ENCODE measurements around the gene TRIM9.

Gene TRIM9

DNA sequence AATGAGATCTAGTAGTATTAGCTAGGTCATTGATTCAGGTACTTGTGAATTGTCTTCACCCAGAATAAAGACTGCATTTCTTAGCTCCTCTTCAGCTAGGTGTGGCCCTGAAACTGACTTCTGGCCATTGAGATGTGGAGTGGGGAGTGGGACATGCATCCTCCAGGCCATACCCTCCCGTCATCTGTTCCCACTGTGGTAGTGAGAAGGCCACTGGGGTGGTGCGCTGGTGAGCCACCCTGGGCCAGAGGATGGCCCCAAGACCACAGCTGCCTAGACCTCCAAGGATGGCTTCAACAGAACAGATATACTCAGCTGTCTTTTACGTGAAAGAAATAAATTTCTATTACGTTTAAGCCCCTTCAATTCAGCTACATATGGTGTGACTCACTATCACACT lies 36.5 kb downstream of the TRIM9 start:
- no peak for DNase-seq

DNA sequence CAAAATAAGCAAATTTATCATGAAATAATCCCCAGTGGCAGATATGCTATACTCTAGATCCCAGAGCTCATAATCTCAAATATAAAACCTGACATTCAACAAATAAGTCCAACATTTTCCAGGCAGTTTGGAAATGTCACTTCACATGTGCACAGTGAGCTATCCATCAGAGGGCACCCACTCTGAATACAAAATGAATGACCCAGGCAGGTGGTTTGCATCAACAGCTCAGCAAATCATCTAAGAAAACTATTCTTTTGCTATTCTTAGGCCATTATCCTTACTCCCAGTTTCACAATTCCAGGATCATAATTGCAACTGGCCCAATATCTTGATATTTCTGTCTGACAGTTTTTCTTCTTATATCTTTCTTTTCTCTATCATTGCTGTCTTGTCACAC lies 38.5 kb downstream of the TRIM9 start:
- DNase-seq = no peak

DNA sequence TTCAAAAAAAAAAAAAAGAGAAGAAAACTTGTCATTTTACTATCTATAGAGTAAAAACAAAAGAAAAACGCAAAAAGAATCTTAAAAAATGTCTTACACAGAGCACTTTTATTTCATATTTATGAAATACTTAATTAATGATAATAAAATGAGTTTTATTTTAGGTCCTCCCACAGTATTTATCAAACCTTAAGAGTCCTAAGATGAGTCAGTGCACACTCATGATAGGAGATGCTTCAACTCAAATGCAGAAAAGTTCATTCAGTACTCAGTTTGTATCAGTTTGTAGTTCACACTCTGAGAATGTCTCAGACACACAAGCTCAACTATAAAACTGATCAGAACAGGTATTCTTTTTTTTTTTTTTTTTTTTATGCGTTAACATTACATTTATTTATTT lies 41.7 kb downstream of the TRIM9 start:
- no peak for DNase-seq

DNA sequence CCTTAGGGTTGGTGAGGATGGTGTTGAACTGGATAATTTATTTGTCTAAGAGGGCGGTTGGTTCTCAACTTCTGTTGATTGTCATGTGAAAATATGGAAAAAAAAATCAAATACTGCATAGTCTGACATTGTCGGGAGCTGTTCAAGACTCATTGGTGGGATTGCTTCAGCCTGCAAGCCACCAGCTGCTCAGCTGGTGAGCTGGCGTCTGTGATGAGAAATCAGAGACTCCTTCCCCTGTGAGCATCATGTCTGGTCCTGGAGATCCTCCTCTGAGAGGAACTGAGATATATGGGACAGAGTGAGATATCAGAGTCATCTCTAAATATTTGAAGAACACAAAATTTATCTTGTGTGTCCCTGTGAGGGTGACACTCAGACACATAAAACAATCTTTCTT lies 49.9 kb downstream of the TRIM9 start:
- no peak for DNase-seq

DNA sequence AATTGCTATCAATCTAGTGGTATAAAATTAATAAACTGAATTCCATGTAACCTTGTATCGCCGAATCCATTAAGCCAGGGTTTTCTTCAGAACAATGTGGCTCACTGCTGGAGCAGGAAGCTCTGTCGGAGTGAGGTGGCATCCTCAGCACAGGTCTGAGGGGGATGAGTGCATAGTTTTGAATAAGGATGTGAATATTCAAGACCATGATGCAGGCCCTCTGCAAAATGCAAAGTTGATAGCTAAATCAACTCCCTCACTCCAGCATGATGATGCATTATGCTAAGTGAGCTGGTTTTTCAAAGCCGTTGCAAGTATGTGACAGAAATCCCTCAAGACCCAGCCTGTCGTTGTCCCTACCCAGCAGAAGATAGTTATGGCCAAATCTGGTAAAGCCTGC lies 53.0 kb downstream of the TRIM9 start:
- peak in 4 of 56 donors; percentile 14 to 43 (median 24) for DNase-seq

DNA sequence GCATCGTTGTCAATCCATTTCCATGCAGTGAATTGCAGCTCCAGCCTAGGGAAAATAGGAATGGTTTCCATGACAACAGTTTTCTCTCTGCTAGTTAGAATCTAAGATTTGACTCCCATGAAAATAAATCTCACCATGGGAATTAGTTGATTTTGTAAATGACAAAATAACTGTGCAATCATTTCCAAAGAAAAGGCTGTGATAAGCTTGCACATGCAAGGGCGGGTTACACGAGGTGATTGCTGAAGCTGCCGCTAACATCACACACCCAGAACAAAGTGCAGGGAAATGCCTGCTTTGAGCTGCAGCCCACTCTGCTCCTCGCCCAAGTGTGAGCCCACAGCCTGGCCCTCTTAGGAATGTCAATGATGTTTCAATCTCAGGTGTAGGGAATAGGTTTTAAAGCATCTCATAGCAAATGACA lies 53.8 kb downstream of the TRIM9 start:
- DNase-seq = peak in 9 of 56 donors; percentile 8 to 51 (median 28)

DNA sequence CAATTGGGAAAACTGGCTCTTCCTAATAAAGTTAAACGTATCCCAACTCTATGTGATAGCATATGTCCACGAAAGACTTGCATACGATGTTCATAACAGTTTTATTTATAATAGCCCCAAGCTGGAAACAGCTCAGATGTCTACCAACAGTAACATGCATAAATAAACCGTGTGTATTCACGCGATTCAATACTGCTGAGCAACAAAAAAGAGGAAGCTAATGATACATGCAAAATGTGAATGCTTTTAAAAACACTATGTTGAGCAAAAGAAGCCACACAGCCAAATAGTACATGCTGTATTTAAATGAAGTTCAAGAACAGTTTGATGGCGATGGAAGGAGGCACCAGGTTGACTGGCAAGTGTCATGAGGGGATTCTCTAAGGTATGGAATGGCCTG lies 55.7 kb downstream of the TRIM9 start:
- no peak for DNase-seq

DNA sequence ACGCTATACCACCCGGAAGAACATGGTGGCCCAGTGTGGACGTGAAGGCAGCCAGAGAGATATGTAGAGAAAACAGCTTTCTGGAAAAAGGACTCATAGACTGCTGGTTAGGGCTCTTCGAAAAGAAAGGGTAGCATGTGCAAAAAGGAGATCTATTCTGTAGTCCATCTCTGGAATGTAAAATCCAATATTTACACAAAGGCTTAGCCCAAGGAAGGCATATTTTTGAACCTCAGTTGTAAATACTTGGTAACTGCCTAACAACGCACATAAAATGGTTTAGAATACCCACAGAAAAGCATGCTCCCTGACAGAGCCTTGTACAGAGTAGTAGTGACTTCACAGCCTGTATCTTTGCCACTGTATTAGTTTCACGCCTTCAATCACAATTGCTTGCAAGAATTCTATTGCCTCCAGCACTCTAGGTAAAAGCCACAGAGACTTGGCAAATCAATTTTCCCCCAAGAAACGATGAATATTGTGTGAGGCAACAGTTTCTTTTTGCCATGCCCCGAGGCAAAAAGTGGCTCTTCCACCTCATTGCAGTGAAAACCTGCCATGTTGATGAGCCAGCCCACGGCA lies 59.2 kb downstream of the TRIM9 start:
- DNase-seq = no peak

DNA sequence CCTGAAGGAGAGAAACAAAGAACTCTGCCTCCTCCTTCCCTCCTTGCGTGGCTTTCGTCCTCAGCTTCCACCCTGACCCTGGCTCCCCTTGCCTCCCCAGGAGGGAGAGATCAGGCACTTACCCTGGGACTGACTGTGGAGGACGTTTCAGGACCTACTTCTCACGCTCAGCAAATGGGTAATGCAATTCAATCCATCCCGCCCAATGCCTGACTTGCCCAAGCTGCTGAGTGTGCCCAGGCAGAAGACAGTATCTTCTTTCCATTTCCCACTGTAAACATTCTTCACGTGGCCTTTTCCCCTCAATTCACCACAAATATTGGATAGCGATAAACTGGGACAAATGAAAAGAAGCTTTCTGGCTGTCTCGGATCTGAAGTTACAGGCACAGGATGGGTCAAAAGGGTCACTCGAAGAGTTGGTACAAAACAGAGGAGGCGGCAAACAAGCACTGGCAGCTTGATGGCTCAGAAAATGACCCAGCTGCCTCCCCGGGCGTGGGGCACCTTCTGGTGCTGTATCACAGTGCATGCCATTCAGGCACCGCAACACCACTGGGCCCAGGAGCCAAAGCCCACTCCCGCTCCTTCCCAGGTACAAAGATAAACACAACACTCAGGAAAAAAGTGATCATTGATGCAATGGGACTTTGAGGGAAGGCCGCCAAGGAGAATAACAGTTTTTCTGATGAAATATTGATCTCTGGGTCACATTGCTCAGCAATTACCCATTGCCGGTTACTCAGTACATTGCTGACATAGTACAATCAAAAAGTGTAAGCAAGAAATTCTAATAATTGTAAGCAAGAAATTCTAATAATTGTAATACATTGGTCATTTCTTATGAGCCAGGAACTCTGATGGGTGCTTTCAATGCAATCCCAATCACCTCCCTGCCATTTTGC lies 65.8 kb downstream of the TRIM9 start:
- DNase-seq = peak in 11 of 56 donors; percentile 7 to 44 (median 23)

DNA sequence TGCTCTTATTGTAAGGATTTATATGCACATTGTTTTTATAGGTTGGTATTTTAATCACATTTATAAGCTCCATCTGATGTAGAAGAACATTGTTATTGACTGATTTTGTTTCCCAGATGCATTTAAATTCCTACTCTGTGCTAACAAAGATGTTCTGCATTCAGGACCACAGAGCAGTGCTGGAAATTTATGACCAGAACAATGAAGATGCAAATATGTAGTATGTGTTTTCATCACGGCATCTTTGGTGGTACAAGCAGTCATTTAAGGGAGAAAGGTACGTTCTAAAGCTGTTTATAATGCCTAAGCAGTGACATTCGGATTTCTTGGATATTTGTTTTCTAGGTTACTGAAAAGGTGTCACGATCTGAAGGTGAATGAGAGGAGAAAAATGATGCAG lies 66.5 kb downstream of the TRIM9 start:
- no peak for DNase-seq

DNA sequence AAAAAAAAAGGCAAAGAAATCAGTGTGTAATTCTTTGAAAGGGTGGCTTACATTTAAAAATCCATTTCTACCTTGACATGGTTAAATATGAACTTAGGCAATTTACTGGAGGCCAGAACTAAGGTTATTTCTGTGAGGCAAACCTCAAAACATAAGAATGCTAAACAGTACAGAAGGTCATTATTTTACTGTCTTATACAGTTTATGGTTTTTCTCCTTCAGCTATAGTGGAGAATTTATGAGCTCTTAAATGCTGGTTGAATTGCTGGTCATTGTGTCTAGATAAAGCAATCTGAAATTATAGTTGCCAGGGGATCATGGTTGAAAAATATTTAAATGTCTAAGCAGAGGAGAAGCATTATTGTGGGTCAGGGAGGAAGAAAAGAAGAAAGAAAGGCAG lies 70.5 kb downstream of the TRIM9 start:
- no peak for DNase-seq

DNA sequence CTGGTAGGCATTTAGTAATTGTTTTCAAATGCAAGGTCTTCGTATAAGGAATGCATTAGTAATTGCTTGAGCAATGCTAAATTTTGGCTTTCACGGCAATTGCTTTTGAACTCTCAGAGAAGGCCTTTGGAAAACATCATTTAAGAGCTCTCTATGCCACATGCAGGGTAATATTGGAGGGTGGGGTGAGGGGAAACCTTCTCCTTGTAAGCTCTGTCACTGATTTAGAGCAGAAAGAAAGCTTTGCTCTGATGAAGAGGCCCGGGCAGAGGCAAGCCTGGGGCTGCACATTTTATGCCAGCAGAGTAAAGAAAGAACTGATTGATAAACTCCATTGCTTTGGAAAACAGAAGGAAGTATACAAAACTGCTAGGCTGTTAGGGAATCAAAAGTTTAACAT lies 70.9 kb downstream of the TRIM9 start:
- peak in 39 of 56 donors; percentile 18 to 81 (median 53) for DNase-seq

DNA sequence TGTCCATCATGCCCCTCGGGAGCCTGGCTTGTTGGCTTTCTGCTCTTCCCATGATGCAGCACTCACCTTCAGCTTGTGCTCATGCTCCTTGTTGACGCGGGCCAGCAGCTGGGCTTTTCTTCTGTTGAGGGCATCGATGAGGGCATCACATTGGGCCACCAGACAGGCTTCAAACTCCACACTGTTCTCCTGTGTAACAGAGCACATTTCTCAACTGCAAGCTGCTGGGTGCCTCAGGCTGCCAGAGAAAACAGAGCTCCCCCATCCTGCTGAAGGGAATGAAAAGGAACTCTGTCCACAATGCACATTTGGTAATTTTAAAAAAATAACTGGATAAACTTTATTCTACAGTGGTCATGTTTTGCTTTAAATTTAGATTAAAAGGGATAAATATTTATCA lies 72.1 kb downstream of the TRIM9 start:
- peak in 37 of 56 donors; percentile 19 to 74 (median 43) for DNase-seq

DNA sequence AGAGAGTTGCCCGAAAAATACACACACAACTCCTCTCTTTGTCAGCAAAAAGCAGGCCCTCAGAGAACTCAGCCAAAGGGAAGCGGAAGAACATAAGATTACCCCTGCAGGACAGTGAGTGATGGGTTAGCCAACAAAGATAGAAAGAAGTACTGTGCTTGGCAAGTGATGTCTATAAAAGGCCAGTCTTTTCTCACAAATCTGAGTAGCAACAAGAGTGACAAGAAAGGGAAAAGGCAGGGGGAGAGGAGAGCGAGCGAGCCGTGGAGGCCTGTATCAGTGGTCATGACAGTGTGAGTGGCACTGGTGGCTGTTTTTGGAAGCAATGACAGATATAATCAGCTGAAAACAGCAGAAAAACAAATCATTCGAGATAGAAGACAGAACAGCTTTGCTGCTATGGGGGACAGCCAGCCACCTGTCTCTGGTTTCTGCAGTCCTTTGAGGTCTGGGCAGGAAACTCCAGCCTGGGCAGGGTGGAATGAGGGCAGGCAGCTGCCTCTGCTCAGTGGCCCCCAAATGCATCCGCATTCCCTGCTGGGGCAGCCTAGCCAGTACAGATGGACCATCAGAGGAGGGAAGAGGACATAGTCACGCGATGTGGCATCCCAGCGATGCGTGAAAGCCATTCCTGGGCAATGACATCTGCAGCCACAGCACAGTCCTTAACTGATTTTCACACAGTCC lies 74.7 kb downstream of the TRIM9 start:
- DNase-seq = peak in 22 of 56 donors; percentile 18 to 68 (median 42)

DNA sequence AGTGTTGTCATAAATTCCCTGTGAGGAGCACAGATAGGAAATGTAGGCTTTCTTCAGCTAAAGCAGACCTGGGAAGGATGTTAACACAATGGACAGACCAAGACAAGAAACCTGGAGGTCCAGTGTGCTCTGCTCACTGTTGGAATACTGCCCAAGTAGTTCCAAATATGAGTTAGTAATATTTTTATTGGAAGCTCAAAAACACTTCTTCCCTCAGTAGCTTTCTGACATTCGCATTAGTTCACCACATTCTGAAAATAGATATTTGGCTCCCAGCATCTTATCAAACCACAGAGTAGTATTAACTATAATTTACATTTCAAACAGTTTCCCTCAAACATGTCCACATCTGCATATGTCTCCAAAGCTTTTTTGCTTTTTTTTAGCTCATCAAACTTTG lies 75.8 kb downstream of the TRIM9 start:
- DNase-seq = no peak

DNA sequence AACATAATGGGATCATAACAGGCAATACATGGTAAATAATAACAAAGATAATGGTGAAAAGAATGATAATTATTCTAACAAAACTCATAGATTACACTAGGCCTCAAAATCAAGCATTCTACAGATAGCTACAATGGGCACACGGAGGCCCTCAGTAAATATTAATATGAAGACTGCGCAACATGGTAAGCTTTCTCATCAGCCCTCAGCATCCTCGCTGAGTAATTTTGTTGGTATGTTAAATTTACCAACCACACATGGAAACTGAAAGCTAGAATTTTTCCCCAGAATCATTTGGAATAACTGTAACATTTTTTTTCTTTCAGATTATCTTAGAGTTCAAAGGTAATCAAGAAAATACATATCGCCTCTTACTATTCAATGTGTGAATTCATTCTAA lies 76.4 kb downstream of the TRIM9 start:
- no peak for DNase-seq

DNA sequence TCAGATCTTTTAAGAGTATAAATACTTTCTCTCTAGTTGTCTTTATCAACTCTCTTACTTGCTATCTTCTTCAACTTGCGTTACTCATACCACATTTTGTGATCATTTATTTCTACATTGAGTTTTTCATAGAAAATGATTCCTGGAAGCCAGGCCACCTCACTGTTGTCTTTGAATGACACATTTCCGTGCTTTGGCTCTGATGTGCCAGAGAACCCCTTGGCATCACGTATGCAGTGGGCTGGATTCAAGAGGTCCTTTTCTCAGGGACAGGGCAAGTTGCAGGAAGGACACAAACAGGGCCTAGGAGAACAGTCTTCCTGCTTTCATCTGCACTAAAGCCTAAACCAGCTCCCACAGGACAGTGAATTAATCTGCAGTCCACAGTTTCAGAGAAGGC lies 80.3 kb downstream of the TRIM9 start:
- no peak for DNase-seq

DNA sequence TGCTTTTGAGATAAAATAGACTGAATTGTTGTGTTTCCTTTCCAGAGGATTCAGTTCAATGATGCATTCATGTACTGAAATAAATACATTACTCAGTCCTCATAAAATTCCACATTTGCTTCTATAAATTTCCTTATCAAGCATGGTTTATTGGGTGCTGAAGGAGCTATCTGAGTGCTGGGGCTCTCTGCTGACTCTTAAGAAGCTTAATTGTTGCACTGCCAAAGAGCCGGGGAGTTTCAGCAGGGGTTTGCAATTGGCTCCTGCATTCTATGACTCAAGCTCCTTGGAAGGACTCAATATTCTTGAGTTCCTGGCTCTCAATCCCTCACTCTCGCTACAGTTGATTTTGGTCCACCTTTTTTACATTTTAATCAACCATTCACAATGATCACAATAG lies 80.8 kb downstream of the TRIM9 start:
- DNase-seq = peak in 21 of 56 donors; percentile 7 to 67 (median 31)

DNA sequence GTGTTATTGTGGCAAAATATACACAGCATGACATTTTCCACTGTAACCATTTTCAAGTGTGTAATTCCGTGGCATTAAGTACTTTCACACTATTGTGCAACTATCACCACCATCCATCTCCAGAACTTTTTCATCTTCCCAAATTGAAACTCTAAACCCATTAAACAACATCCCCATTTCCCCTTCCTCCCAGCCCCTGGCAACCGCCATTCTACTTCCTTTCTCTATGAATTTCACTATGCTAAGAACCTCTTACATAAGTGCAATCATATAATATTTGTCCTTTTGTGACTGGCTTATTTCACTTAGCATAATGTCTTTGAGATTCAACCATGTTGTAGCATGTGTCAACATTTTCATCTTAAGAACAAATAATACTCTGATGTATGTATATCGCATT lies 82.8 kb downstream of the TRIM9 start:
- no peak for DNase-seq

DNA sequence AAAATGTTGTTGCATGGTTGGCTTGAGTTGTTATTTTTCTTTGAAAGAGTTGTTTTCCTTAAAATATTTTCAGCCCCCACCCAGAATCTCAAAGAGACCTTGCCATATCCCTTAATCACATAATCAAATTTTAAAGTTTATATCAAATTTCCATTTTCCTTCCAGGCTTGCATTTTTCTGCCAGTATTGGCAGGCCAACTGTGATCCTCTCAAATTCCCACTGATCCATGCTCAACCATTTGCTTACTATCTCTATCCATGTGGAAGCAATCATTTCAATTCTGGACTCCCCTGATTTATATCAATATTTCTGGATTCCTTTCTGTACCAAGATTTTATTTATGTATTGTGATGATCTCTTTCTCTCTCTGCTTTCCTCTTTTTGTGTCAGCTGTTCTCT lies 86.5 kb downstream of the TRIM9 start:
- DNase-seq = no peak

DNA sequence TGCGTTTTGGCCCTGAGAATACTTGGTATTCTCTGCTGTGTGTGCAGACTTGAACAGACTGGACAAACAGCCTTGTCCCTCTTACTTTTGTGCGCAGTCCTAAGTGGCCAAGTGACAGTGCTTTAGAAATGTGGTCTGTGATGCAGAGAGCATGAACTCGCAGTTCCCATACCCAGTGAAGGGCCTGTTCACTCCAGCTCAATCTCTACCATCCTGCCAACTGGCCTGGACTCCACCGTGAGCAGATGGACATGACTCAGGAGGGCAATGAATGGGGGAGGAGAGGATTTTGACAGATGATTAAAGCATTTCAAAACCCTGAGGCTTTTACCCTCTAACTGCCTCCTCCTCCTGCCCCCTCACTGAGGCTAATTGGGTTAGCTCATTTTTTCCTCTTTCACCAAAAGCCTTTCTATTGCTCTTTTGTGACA lies 88.1 kb downstream of the TRIM9 start:
- peak in 50 of 56 donors; percentile 23 to 93 (median 69) for DNase-seq

DNA sequence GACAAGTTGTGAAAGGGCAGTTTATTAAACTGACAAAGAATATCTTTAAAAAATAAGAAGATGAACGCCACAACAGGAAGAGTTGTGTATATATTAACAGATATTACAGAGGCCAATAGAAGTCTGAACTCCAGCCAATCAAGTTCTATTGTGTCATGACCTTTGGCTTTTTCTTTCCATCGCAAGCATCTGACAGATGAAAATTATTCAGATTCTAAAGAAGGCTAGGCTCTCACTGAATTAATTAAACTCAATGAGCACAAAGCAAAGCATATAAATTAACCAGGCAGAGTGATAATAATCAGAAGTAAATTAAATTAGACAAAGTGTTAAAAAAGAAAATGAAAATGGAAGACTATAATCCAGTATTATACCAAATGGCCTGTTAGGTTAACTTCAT lies 88.6 kb downstream of the TRIM9 start:
- DNase-seq = no peak

All from nucleus accumbens (tissue), 56 donors.